Measurements from ENCODE around the gene LDHAL6A. TPM values are rescaled to one million over a fixed set of nuclear protein-coding genes. Genes with fewer than 3 reads are reported as not detected.

LDHAL6A gene
- polyA plus RNA-seq, 2 of the 4 experiments (the other 2 are of a cell fraction): not detected

GRCh38 chr11:18498039-18498438, 42.4 kb downstream of the LDHAL6A start (continued):
- TF ChIP-seq NPAS2 (CRISPR knock-in tag; IDR thresholded peaks at IDR 0.05; ENCODE audit: borderline replicate concordance) (no peak), CBX8 (IDR thresholded peaks at IDR 0.05) (no peak), PHF8 (IDR thresholded peaks at IDR 0.05; ENCODE audit: borderline replicate concordance, low read depth) (no peak)

- no peak for FAIRE-seq
- ChIA-PET POLR2A (no interaction called here), CTCF (no interaction called here)
- Histone ChIP-seq H3K4me1 (no peaks in the 10 kb centered on the region), H3K27ac (no peak overlapping the region), H3K4me3 (no peak overlapping the region), H3K4me2 (no peak overlapping the region), H3K9me3 (no peaks in the 10 kb centered on the region)
- 95% methylated on average over 1 of the region's 1 CpG for WGBS (ENCODE audit: missing lambda C conversion rate)
- no peak for DNase-seq (ENCODE audit: low read depth in 1 of 2, low spot score in 1 of 2)
- TF ChIP-seq FOSL2 (IDR thresholded peaks at IDR 0.05): no peak
- TF ChIP-seq FOSL2 (CRISPR knock-in tag; IDR thresholded peaks at IDR 0.05): peak; percentile 52; the same call in 1 of the 2 replicates
- TF ChIP-seq HOXB13 (CRISPR knock-in tag; IDR thresholded peaks at IDR 0.05; ENCODE audit: low read depth): no peak
- TF ChIP-seq CHD4 (IDR thresholded peaks at IDR 0.05; ENCODE audit: borderline replicate concordance): no peak
- no peak for ATAC-seq
Measured at GRCh38 chr11:18501629-18502028, 46.0 kb downstream of the LDHAL6A start.

- no peak overlapping the region for H3K4me3 ChIP-seq
- TF ChIP-seq USF2 (IDR thresholded peaks at IDR 0.05): no peak
- no peak for TF ChIP-seq JUNB (IDR thresholded peaks at IDR 0.05)
- no peak for TF ChIP-seq FOXS1 (CRISPR knock-in tag; IDR thresholded peaks at IDR 0.05)
- TF ChIP-seq HOXA7 (CRISPR knock-in tag; IDR thresholded peaks at IDR 0.05): no peak
- TF ChIP-seq BCL3 (IDR thresholded peaks at IDR 0.05): no peak
- no peak for TF ChIP-seq JUN (IDR thresholded peaks at IDR 0.05)
- no peak for TF ChIP-seq ZFP36 (IDR thresholded peaks at IDR 0.05; ENCODE audit: borderline replicate concordance, partially characterized antibody)
- TF ChIP-seq EHF (CRISPR knock-in tag; IDR thresholded peaks at IDR 0.05): no peak
- TF ChIP-seq FOSL2 (IDR thresholded peaks at IDR 0.05): no peak
- no peak for TF ChIP-seq FOSL2 (CRISPR knock-in tag; IDR thresholded peaks at IDR 0.05)
- no peak for TF ChIP-seq MYC (IDR thresholded peaks at IDR 0.05; ENCODE audit: borderline replicate concordance, low read length)
- no peak for DNase-seq (ENCODE audit: low read depth in 1 of 2, low spot score in 1 of 2)
- no peak for FAIRE-seq
- H3K4me1 ChIP-seq: no peaks in the 10 kb centered on the region
- ATAC-seq: no peak
- H3K27ac ChIP-seq: no peak overlapping the region
- H3K9me3 ChIP-seq: no peaks in the 10 kb centered on the region
- POLR2A ChIA-PET: no interaction called here
- H3K4me2 ChIP-seq: no peak overlapping the region
- CTCF ChIA-PET: no interaction called here
Measured at GRCh38 chr11:18502352-18502751, 46.7 kb downstream of the LDHAL6A start.

GRCh38 chr11:18521122-18521521, 65.5 kb downstream of the LDHAL6A start:
- WGBS (ENCODE audit: missing lambda C conversion rate): 93% methylated on average over 3 of the region's 3 CpGs
- no peaks in the 10 kb centered on the region for H3K9me3 ChIP-seq
- FAIRE-seq (no peak), ATAC-seq (no peak), DNase-seq (ENCODE audit: low read depth in 1 of 2, low spot score in 1 of 2) (no peak)
- peaks cover 13% of the 10 kb centered on the region; the same call in 2 of the 3 replicates for H3K4me1 ChIP-seq
- H3K4me3 ChIP-seq: no peak overlapping the region
- H3K4me2 ChIP-seq: no peak overlapping the region
- no peak for TF ChIP-seq EHMT2 (IDR thresholded peaks at IDR 0.05; ENCODE audit: low read depth)
- TF ChIP-seq MAFK (IDR thresholded peaks at IDR 0.05; ENCODE audit: partially characterized antibody): peak; percentile 94
- ChIA-PET POLR2A (interaction anchor here (0.6 kb wide), 1 partner anchor 178 kb away, joined by 3 read pairs; no protein-coding TSS in a partner anchor), CTCF (interaction anchor here (0.6 to 1.0 kb wide), 3 partner anchors 10 to 25 kb away, joined by 3 to 5 read pairs (median 4); no protein-coding TSS in a partner anchor)
- no peak overlapping the region for H3K27ac ChIP-seq

- POLR2A ChIA-PET: no interaction called here
- no peak overlapping the region for H3K27ac ChIP-seq
- no peak for FAIRE-seq
Measured at GRCh38 chr11:18522388-18522787, 66.7 kb downstream of the LDHAL6A start.

More at GRCh38 chr11:18522388-18522787, 66.7 kb downstream of the LDHAL6A start:
- Histone ChIP-seq H3K4me3 (no peak overlapping the region), H3K9me3 (no peaks in the 10 kb centered on the region), H3K4me2 (no peak overlapping the region), H3K4me1 (peaks cover 13% of the 10 kb centered on the region; the same call in 2 of the 3 replicates)
- peak; percentile 46 to 50 for DNase-seq (ENCODE audit: low read depth in 1 of 2, low spot score in 1 of 2)
- CTCF ChIA-PET: interaction anchor here (0.7 to 1.2 kb wide), 3 partner anchors 18 to 114 kb away, joined by 3 to 4 read pairs (median 3); no protein-coding TSS in a partner anchor
- ATAC-seq: peak in 1 of 2 experiments; percentile 13; a peak in 2 of 6 replicates
- 54% methylated on average over 4 of the region's 4 CpGs for WGBS (ENCODE audit: missing lambda C conversion rate)
- TF ChIP-seq PBX3 (IDR thresholded peaks at IDR 0.05): no peak
- TF ChIP-seq HEYL (CRISPR knock-in tag; IDR thresholded peaks at IDR 0.05): no peak
- no peak for TF ChIP-seq HDAC2 (IDR thresholded peaks at IDR 0.05)
- no peak; the same call in 2 of the 3 replicates for TF ChIP-seq CTCF (IDR thresholded peaks at IDR 0.05)
- TF ChIP-seq SMC3 (IDR thresholded peaks at IDR 0.05): no peak
- TF ChIP-seq ZFP36 (IDR thresholded peaks at IDR 0.05; ENCODE audit: borderline replicate concordance, partially characterized antibody): no peak

Measured in A549 (cell line).